ENCODE results near the gene ASTN2.

- no peak for TF ChIP-seq CTCF (IDR thresholded peaks at IDR 0.05; ENCODE audit: low read length)
- TF ChIP-seq EZH2 (optimal IDR thresholded peaks at IDR 0.05; ENCODE audit: low read depth, low read length), result no peak
- no peak for TF ChIP-seq EZH2phosphoT487 (IDR thresholded peaks at IDR 0.05; ENCODE audit: low read length)
These were observed 978.7 kb downstream of the ASTN2 start for GRCh38 chr9:116436121-116436520.

Measured in MM.1S (cell line).